ENCODE measurements around the gene HS3ST3B1.

The HS3ST3B1 gene

GRCh38 chr17:14299280-14300141 lies 1.4 kb upstream of the HS3ST3B1 start (continued):
- TF ChIP-seq ZBTB21 (tag by site-specific recombination; IDR thresholded peaks at IDR 0.05) (peak; percentile 8; the same call in 1 of the 2 replicates), GLIS2 (tag by site-specific recombination; IDR thresholded peaks at IDR 0.05) (peak; percentile 94), ZEB2 (tag by site-specific recombination; IDR thresholded peaks at IDR 0.05) (0 out of 2 replicates have a peak, but pooled peaks have one; percentile 48), ZNF561 (tag by site-specific recombination; IDR thresholded peaks at IDR 0.05; ENCODE audit: borderline replicate concordance) (0 out of 2 replicates have a peak, but pooled peaks have one; percentile 14), REPIN1 (tag by site-specific recombination; IDR thresholded peaks at IDR 0.05; ENCODE audit: low read depth) (no peak), ZNF37A (tag by site-specific recombination; IDR thresholded peaks at IDR 0.05) (no peak), ZNF701 (tag by site-specific recombination; IDR thresholded peaks at IDR 0.05) (no peak), KLF10 (tag by site-specific recombination; IDR thresholded peaks at IDR 0.05) (0 out of 2 replicates have a peak, but pooled peaks have one; percentile 20), ZNF501 (tag by site-specific recombination; IDR thresholded peaks at IDR 0.05) (peak; percentile 44; the same call in 1 of the 2 replicates), ZNF148 (tag by site-specific recombination; IDR thresholded peaks at IDR 0.05; ENCODE audit: borderline replicate concordance) (no peak), ZNF341 (tag by site-specific recombination; IDR thresholded peaks at IDR 0.05; ENCODE audit: low read depth) (peak; percentile 49; the same call in 1 of the 2 replicates), ZNF112 (tag by site-specific recombination; IDR thresholded peaks at IDR 0.05) (no peak), ZNF843 (tag by site-specific recombination; IDR thresholded peaks at IDR 0.05) (peak; percentile 23; the same call in 1 of the 2 replicates), WT1 (tag by site-specific recombination; IDR thresholded peaks at IDR 0.05) (no peak), PRDM10 (tag by site-specific recombination; IDR thresholded peaks at IDR 0.05) (no peak; the same call in 1 of the 2 replicates)
- TF ChIP-seq, protein P1, sequence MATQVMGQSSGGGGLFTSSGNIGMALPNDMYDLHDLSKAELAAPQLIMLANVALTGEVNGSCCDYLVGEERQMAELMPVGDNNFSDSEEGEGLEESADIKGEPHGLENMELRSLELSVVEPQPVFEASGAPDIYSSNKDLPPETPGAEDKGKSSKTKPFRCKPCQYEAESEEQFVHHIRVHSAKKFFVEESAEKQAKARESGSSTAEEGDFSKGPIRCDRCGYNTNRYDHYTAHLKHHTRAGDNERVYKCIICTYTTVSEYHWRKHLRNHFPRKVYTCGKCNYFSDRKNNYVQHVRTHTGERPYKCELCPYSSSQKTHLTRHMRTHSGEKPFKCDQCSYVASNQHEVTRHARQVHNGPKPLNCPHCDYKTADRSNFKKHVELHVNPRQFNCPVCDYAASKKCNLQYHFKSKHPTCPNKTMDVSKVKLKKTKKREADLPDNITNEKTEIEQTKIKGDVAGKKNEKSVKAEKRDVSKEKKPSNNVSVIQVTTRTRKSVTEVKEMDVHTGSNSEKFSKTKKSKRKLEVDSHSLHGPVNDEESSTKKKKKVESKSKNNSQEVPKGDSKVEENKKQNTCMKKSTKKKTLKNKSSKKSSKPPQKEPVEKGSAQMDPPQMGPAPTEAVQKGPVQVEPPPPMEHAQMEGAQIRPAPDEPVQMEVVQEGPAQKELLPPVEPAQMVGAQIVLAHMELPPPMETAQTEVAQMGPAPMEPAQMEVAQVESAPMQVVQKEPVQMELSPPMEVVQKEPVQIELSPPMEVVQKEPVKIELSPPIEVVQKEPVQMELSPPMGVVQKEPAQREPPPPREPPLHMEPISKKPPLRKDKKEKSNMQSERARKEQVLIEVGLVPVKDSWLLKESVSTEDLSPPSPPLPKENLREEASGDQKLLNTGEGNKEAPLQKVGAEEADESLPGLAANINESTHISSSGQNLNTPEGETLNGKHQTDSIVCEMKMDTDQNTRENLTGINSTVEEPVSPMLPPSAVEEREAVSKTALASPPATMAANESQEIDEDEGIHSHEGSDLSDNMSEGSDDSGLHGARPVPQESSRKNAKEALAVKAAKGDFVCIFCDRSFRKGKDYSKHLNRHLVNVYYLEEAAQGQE (tag by site-specific recombination; IDR thresholded peaks at IDR 0.05), result no peak
- TF ChIP-seq, protein P2, sequence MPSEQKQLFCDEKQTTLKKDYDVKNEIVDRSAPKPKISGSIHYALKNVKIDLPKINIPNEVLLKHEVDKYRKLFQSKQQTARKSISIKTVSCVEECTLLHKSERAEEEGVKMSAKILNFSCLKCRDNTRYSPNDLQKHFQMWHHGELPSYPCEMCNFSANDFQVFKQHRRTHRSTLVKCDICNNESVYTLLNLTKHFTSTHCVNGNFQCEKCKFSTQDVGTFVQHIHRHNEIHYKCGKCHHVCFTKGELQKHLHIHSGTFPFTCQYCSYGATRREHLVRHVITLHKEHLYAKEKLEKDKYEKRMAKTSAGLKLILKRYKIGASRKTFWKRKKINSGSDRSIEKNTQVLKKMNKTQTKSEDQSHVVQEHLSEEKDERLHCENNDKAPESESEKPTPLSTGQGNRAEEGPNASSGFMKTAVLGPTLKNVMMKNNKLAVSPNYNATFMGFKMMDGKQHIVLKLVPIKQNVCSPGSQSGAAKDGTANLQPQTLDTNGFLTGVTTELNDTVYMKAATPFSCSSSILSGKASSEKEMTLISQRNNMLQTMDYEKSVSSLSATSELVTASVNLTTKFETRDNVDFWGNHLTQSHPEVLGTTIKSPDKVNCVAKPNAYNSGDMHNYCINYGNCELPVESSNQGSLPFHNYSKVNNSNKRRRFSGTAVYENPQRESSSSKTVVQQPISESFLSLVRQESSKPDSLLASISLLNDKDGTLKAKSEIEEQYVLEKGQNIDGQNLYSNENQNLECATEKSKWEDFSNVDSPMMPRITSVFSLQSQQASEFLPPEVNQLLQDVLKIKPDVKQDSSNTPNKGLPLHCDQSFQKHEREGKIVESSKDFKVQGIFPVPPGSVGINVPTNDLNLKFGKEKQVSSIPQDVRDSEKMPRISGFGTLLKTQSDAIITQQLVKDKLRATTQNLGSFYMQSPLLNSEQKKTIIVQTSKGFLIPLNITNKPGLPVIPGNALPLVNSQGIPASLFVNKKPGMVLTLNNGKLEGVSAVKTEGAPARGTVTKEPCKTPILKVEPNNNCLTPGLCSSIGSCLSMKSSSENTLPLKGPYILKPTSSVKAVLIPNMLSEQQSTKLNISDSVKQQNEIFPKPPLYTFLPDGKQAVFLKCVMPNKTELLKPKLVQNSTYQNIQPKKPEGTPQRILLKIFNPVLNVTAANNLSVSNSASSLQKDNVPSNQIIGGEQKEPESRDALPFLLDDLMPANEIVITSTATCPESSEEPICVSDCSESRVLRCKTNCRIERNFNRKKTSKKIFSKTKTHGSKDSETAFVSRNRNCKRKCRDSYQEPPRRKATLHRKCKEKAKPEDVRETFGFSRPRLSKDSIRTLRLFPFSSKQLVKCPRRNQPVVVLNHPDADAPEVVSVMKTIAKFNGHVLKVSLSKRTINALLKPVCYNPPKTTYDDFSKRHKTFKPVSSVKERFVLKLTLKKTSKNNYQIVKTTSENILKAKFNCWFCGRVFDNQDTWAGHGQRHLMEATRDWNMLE (tag by site-specific recombination; conservative IDR thresholded peaks at IDR 0.05; ENCODE audit: low read depth), result 0 out of 2 replicates have a peak, but pooled peaks have one; percentile 37
- TF ChIP-seq, protein P3, sequence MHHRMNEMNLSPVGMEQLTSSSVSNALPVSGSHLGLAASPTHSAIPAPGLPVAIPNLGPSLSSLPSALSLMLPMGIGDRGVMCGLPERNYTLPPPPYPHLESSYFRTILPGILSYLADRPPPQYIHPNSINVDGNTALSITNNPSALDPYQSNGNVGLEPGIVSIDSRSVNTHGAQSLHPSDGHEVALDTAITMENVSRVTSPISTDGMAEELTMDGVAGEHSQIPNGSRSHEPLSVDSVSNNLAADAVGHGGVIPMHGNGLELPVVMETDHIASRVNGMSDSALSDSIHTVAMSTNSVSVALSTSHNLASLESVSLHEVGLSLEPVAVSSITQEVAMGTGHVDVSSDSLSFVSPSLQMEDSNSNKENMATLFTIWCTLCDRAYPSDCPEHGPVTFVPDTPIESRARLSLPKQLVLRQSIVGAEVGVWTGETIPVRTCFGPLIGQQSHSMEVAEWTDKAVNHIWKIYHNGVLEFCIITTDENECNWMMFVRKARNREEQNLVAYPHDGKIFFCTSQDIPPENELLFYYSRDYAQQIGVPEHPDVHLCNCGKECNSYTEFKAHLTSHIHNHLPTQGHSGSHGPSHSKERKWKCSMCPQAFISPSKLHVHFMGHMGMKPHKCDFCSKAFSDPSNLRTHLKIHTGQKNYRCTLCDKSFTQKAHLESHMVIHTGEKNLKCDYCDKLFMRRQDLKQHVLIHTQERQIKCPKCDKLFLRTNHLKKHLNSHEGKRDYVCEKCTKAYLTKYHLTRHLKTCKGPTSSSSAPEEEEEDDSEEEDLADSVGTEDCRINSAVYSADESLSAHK (tag by site-specific recombination; IDR thresholded peaks at IDR 0.05), result no peak
- TF ChIP-seq, protein P4, sequence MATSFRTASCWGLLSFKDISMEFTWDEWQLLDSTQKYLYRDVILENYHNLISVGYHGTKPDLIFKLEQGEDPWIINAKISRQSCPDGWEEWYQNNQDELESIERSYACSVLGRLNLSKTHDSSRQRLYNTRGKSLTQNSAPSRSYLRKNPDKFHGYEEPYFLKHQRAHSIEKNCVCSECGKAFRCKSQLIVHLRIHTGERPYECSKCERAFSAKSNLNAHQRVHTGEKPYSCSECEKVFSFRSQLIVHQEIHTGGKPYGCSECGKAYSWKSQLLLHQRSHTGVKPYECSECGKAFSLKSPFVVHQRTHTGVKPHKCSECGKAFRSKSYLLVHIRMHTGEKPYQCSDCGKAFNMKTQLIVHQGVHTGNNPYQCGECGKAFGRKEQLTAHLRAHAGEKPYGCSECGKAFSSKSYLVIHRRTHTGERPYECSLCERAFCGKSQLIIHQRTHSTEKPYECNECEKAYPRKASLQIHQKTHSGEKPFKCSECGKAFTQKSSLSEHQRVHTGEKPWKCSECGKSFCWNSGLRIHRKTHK (tag by site-specific recombination; IDR thresholded peaks at IDR 0.05), result no peak
